Activated CD8-positive, alpha-beta T cell treated with anti-CD3 and anti-CD28 coated beads, Interleukin-2, amount 10 ng/mL, durations not matched to agents 7 days and 5 days (primary cell): ENCODE measurements around the gene CREB3L2. TPM values are rescaled to one million over a fixed set of nuclear protein-coding genes. Genes with fewer than 3 reads are reported as not detected.
"Not testable (repeated sequence)": the region's sequence is repeated elsewhere in the genome, so short reads cannot be mapped to it uniquely, and the experiment has no call there.

Source experiments
- ATAC-seq: fragments of 150-1000 bp; cut with Tn5 transposase; one replicate; pipeline ENCODE4 v1.10.0; 2021; ENCODE audit warnings: moderate library complexity
- CTCF ChIA-PET: fragments of 350-600 bp; sonication (Branson Sonifier 250); formaldehyde crosslinking; loops from one replicate; lab custom pipeline; 2021; ENCODE audit warnings: antibody characterized with exemption; lab: Charles Lee
- POLR2A ChIA-PET: fragments of 350-600 bp; sonication (Branson Sonifier 250); formaldehyde crosslinking; loops from one replicate; lab custom pipeline; 2021; ENCODE audit warnings: antibody characterized with exemption; lab: Charles Lee
- DNase-seq: peaks from one replicate; pipeline ENCODE4 v3.0.0-alpha.2; 2020
- H3K27ac Mint-ChIP-seq: one replicate; pipeline ENCODE4 v1.8.0; 2021; ENCODE audit warnings: mild to moderate bottlenecking, mixed read lengths
- H3K27me3 Mint-ChIP-seq: one replicate; pipeline ENCODE4 v1.8.0; 2021; ENCODE audit warnings: low read depth, mixed read lengths
- H3K36me3 Mint-ChIP-seq: one replicate; pipeline ENCODE4 v1.8.0; 2021; ENCODE audit warnings: low read depth, mixed read lengths
- H3K4me1 Mint-ChIP-seq: one replicate; pipeline ENCODE4 v1.8.0; 2021; ENCODE audit warnings: low read depth, mixed read lengths
- H3K4me3 Mint-ChIP-seq: one replicate; pipeline ENCODE4 v1.8.0; 2021; ENCODE audit warnings: mild to moderate bottlenecking, mixed read lengths
- H3K9me3 Mint-ChIP-seq: one replicate; pipeline ENCODE4 v1.8.0; 2022; ENCODE audit warnings: mixed read lengths; ENCODE audit not compliant: insufficient read depth
- total RNA-seq, 2 experiments: library from RNA; stranded (reverse); gene quantifications; one replicate each; pipeline ENCODE4 v1.2.3, GENCODE V29; 2021

Gene CREB3L2
- total RNA-seq, 2 experiments from 2014 or later, result 24.7 to 25.9 TPM

DNA sequence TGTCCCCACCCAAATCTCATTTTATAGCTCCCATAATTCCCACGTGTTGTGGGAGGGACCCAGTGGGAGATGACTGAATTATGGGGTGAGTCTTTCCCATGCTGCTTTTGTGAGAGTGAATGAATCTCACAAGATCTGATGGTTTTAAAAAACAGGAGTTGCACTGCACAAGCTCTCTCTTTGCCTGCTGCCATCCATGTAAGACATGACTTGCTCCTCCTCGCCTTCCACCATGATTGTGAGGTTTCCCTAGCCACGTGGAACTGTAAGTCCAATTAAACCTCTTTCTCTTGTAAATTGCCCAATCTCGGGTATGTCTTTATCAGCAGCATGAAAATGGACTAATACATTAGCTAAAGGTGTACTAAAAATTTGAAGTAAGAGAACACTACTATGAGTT, 95.2 kb downstream of the CREB3L2 start:
- POLR2A ChIA-PET, ATAC-seq, DNase-seq, H3K4me3 Mint-ChIP-seq, H3K9me3 Mint-ChIP-seq, H3K4me1 Mint-ChIP-seq, H3K27me3 Mint-ChIP-seq, H3K27ac Mint-ChIP-seq: not testable (repeated sequence)
- CTCF ChIA-PET, result interaction anchor here (0.8 to 13.0 kb wide), 3 partner anchors 28 to 100 kb away, joined by 3 to 348 read pairs (median 3); partner anchors contain the start of gene CREB3L2
- peaks cover 35% of the 10 kb centered on the region for H3K36me3 Mint-ChIP-seq

DNA sequence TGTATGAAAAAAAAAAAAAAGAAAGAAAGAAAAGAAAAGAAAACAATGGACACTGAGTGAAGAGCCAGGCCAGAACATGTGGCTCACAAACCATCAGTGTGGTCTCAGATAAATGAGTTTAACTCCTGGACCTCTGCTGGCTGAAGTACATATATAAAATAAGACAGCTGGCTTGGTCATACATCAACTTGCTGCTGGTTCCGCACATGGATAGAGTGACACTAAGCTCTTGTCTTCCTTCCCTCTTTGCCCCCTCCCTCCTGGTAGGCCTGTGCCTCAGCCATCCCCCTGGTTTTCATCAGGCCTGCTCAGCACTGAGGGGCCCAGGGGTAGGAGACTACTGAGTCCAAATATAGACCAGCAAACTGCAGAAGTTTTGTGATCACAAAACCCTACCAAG, 97.1 kb downstream of the CREB3L2 start:
- Mint-ChIP-seq H3K4me3 (no peak overlapping the region), H3K27me3 (no peaks in the 10 kb centered on the region), H3K36me3 (peaks cover 34% of the 10 kb centered on the region), H3K4me1 (peaks cover 7% of the 10 kb centered on the region), H3K27ac (no peak overlapping the region), H3K9me3 (no peaks in the 10 kb centered on the region)
- DNase-seq (no peak), ATAC-seq (no peak)
- ChIA-PET CTCF (interaction anchor here (0.7 to 13.0 kb wide), 15 partner anchors 8 to 834 kb away, joined by 3 to 348 read pairs (median 10); partner anchors contain the start of gene CREB3L2), POLR2A (no interaction called here)

DNA sequence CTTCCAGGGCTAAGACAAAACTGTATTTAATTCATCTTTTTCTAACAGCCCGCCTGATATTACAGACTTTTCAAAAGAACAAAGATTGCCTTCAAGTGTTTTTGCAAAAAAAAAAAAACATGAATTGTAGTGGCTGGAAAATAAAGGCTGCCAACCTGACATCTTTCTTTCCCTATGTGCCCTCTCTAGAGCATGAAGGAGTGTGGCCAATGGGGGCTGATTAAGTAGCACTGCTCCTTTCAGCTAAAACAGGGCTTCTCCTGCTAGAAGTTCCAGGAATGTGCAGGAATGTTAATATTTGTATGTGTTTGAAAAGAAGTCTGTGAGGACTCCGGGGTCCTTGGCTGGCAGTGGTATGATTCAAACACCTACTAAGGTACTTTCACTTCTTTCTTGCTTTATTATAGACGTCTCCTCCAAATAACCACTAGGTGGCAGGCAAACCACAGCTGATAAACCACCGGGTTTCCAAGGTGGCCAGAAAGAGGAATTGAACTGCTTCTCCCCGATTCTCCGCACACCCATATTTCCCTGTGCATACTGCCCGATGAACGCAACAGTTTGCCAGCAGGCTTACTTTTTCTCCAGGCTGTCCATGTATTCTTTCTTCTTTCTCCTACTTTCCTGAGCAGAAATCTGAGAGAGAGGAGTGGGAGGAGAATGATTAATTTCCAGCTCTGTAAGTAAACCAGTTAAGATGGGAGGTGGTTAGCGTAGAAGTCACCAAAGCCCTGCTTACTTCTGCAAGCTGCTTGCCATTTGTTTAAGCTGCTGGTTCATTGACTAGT, 98.3 kb downstream of the CREB3L2 start:
- ChIA-PET POLR2A (no interaction called here), CTCF (interaction anchor here (0.7 to 13.0 kb wide), 36 partner anchors 9 to 835 kb away, joined by 3 to 348 read pairs (median 5); partner anchors contain the start of gene CREB3L2)
- peaks cover 19% of the 10 kb centered on the region for H3K4me1 Mint-ChIP-seq
- ATAC-seq, result peak; percentile 71
- no peak overlapping the region for H3K4me3 Mint-ChIP-seq
- no peak overlapping the region for H3K27ac Mint-ChIP-seq
- no peaks in the 10 kb centered on the region for H3K27me3 Mint-ChIP-seq
- peak; percentile 73 for DNase-seq
- no peaks in the 10 kb centered on the region for H3K9me3 Mint-ChIP-seq
- H3K36me3 Mint-ChIP-seq, result peaks cover 34% of the 10 kb centered on the region

GRCh38 chr7:137900137-137900536, 101.7 kb downstream of the CREB3L2 start:
- H3K9me3 Mint-ChIP-seq, result no peaks in the 10 kb centered on the region
- ChIA-PET POLR2A (no interaction called here), CTCF (interaction anchor here (0.8 to 13.0 kb wide), 11 partner anchors 16 to 285 kb away, joined by 3 to 348 read pairs (median 4); partner anchors contain the start of gene CREB3L2)
- H3K4me1 Mint-ChIP-seq, result peaks cover 33% of the 10 kb centered on the region
- H3K36me3 Mint-ChIP-seq, result peaks cover 28% of the 10 kb centered on the region
- no peaks in the 10 kb centered on the region for H3K27me3 Mint-ChIP-seq
- H3K4me3 Mint-ChIP-seq, result no peak overlapping the region
- ATAC-seq (no peak), DNase-seq (no peak)
- no peak overlapping the region for H3K27ac Mint-ChIP-seq

DNA sequence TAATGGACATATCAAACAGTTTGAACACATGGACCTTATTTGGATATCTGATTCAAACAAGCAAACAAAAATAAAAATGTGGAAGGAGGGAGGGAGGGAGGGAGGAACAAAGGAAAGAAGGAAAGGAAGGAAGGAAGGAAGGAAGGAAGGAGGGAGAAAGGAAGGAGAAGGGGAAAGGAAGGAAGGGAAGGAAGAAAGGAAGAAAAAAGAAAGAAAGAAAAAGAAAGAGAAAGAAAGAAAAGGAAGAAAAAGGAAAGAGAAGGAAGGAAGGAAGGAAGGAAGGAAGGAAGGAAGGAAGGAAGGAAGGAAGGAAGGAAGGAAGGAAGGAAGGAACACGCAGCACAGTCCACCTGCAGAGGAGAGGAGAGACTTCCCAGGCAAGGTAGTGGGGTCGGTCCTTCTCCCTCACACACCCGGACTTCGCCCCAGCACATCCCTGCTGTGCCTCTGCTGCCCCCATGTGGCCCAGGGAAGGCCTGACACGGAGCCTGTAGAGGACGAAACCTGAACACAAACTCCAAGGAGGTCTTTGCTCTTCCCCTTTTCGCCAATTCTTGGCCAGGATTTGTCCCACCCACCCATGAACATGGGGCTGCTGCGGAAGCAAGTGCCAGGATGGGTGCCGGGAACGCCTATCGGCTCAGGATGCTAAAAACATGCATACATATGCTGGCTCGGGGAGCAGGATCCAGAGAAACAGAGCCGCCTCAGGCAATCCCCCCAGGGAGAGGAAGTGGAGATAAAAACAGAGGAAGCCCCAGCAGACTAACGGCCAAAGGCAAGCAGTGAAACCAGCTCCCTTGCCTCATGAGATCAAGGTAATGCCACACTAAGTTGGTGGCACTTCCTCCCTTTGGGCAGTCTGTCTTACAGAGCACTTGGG, 102.8 kb downstream of the CREB3L2 start:
- no peaks in the 10 kb centered on the region for H3K9me3 Mint-ChIP-seq
- no peaks in the 10 kb centered on the region for H3K27me3 Mint-ChIP-seq
- peak overlapping the region; percentile 80 for H3K27ac Mint-ChIP-seq
- DNase-seq (peak; percentile 84), ATAC-seq (peak; percentile 95)
- ChIA-PET POLR2A (no interaction called here), CTCF (interaction anchor here (0.7 to 13.0 kb wide), 12 partner anchors 17 to 284 kb away, joined by 3 to 348 read pairs (median 4); partner anchors contain the start of gene CREB3L2)
- peaks cover 32% of the 10 kb centered on the region for H3K36me3 Mint-ChIP-seq
- H3K4me3 Mint-ChIP-seq, result peak overlapping the region; percentile 50
- peaks cover 33% of the 10 kb centered on the region for H3K4me1 Mint-ChIP-seq

DNA sequence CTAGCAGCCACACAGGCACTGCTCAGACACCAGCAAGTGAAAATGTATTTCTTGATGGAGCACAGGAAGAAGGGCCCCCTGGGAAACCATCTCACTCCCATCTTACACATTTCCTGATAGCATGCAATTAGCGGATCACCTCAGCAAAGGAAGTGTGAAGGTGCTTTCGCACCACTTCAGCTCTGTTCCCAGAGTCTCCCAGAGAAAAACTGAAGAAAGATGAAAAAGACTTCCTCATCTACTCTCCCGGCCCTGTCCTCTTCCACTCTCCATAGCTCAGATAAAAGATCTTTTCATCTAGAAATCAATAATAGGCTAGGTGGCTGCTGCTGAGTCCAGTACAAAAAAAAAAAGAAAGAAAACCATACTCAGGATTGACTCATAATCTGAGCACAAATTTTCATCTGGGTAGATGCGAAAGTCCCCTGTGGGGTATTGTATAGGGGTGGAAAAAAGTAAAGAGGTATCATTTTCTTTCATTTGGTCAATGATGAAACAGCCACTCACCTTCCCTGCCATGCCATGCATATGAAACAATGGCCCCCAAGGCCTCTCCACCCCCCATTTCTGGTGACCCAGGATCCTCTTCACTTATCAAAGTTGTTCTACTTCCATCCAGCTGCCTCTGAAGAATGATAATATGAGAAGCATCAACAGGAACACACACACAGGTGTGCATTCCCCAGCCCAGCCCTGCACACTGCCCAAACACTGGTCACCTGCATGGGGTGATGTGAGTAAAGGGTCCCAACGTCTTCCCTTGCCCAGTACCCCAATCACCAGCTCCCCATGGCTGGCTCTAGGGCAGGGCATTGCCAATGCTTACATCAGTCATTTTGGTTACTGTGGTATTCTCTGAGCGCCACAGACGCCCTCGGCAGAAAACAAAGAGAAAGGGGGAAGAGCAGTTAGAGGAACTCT, 106.3 kb downstream of the CREB3L2 start:
- ChIA-PET POLR2A (interaction anchor here (0.6 kb wide), 1 partner anchor 17 kb away, joined by 3 read pairs; no protein-coding TSS in a partner anchor), CTCF (interaction anchor here (0.8 to 2.7 kb wide), 7 partner anchors 8 to 248 kb away, joined by 3 to 14 read pairs (median 8); partner anchors contain the start of gene CREB3L2)
- Mint-ChIP-seq H3K4me3 (no peak overlapping the region), H3K9me3 (no peaks in the 10 kb centered on the region), H3K36me3 (peaks cover 31% of the 10 kb centered on the region), H3K4me1 (peaks cover 27% of the 10 kb centered on the region), H3K27ac (peak overlapping the region; percentile 17), H3K27me3 (no peaks in the 10 kb centered on the region)
- DNase-seq (no peak), ATAC-seq (no peak)

- POLR2A ChIA-PET, result no interaction called here
- H3K27me3 Mint-ChIP-seq, result no peaks in the 10 kb centered on the region
- H3K9me3 Mint-ChIP-seq, result no peaks in the 10 kb centered on the region
- no peak for ATAC-seq
- peaks cover 15% of the 10 kb centered on the region for H3K4me1 Mint-ChIP-seq
- peaks cover 30% of the 10 kb centered on the region for H3K36me3 Mint-ChIP-seq
- H3K4me3 Mint-ChIP-seq, result no peak overlapping the region
- H3K27ac Mint-ChIP-seq, result no peak overlapping the region
- DNase-seq, result no peak
- CTCF ChIA-PET, result interaction anchor here (1.2 to 2.7 kb wide), 3 partner anchors 114 to 237 kb away, joined by 3 to 14 read pairs (median 9); no protein-coding TSS in a partner anchor
These were observed 108.6 kb downstream of the CREB3L2 start for GRCh38 chr7:137893143-137893742.

DNA sequence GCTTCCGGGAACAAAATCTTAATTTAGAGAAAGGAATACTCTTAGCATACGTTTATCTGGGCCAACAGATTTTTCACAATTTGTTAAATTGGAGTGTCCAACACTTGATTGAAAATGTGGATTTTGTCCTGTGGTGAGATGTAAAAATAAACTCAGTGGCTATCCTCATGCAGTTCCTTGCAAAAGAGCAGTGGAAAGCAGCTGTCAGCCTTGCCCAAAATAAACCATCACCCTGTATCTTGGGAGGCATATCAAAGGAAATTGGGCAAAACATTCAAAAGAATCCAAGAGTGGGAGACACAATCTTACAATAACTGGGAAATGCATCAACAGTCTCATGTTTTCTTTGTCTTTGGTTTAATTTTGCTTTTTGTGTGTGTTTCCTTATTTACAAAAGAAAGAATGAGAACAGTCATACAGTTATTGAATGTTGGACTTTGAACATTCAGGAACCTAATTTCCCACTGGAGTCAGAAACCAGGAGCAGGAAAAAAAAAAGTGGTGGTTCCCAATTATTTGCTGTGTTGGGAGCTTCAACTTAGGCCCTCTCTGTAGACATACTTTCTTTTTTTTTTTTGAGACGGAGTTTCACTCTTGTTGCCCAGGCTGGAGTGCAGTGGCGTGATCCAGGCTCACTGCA, 110.8 kb downstream of the CREB3L2 start:
- ChIA-PET POLR2A (no interaction called here), CTCF (interaction anchor here (0.7 to 1.4 kb wide), 4 partner anchors 10 to 116 kb away, joined by 3 to 4 read pairs (median 3); no protein-coding TSS in a partner anchor)
- Mint-ChIP-seq H3K36me3 (peaks cover 23% of the 10 kb centered on the region), H3K27ac (no peak overlapping the region), H3K4me3 (no peak overlapping the region), H3K27me3 (no peaks in the 10 kb centered on the region), H3K9me3 (no peaks in the 10 kb centered on the region), H3K4me1 (peaks cover 14% of the 10 kb centered on the region)
- ATAC-seq (no peak), DNase-seq (no peak)

DNA sequence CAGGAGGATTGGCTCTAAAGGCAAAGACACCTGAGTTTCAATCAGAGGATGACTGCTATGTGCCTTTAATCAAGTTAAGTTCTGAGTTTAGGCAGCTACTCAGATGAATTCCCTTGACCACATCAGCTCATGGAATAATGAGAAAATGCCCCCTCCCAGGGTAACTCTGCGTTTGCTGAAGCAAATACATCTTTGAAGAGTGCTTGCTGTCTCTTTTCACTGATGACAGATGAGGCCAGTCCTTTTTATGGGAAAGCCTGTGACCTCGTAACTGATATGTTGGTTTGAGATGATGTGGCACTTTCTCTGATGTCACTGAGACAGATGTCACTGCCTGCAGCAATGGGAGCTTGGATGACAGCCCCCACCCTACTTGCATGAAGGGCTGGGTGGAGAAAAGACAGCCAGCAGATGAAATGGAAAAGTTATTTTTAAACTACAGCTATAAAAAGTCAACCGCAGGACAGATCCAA, 111.4 kb downstream of the CREB3L2 start:
- Mint-ChIP-seq H3K36me3 (peaks cover 20% of the 10 kb centered on the region), H3K4me1 (peaks cover 13% of the 10 kb centered on the region), H3K27me3 (no peaks in the 10 kb centered on the region), H3K9me3 (no peaks in the 10 kb centered on the region), H3K4me3 (no peak overlapping the region), H3K27ac (no peak overlapping the region)
- no peak for ATAC-seq
- no peak for DNase-seq
- CTCF ChIA-PET, result interaction anchor here (0.7 to 1.6 kb wide), 5 partner anchors 11 to 234 kb away, joined by 3 to 6 read pairs (median 3); no protein-coding TSS in a partner anchor
- POLR2A ChIA-PET, result no interaction called here

GRCh38 chr7:137888241-137888640, 113.6 kb downstream of the CREB3L2 start:
- peaks cover 15% of the 10 kb centered on the region for H3K36me3 Mint-ChIP-seq
- H3K4me1 Mint-ChIP-seq, result peaks cover 11% of the 10 kb centered on the region
- ATAC-seq, result no peak
- no peaks in the 10 kb centered on the region for H3K9me3 Mint-ChIP-seq
- H3K4me3 Mint-ChIP-seq, result no peak overlapping the region
- DNase-seq, result no peak
- H3K27me3 Mint-ChIP-seq, result no peaks in the 10 kb centered on the region
- H3K27ac Mint-ChIP-seq, result no peak overlapping the region
- ChIA-PET CTCF (interaction anchor here (1.0 to 1.8 kb wide), 2 partner anchors 15 to 232 kb away, joined by 5 to 7 read pairs; no protein-coding TSS in a partner anchor), POLR2A (no interaction called here)
